ENCODE measurements around the gene ITGA5.
A peak's percentile ranks its signal among the peaks of the same experiment; 100 is the strongest.

ITGA5 gene

GRCh38 chr12:54388237-54389133, 30.6 kb downstream of the ITGA5 start:
- peaks cover 51% of the 10 kb centered on the region for H3K4me1 ChIP-seq (ENCODE audit: low read length)
- no peak overlapping the region for H2AFZ ChIP-seq (ENCODE audit: low read depth, low read length)
- TF ChIP-seq EZH2phosphoT487 (IDR thresholded peaks at IDR 0.05; ENCODE audit: low read depth) (no peak), CTCF (IDR thresholded peaks at IDR 0.05; ENCODE audit: low read depth, low read length) (no peak)
- H3K36me3 ChIP-seq (replicated peaks; ENCODE audit: low read depth, low read length): no peaks in the 10 kb centered on the region
- H3K9me3 ChIP-seq (ENCODE audit: insufficient read depth, low read length): no peaks in the 10 kb centered on the region
- no peak overlapping the region for H3K27ac ChIP-seq (ENCODE audit: low read length)
- H3K4me3 ChIP-seq (ENCODE audit: low read length): no peak overlapping the region
- H3K79me2 ChIP-seq (ENCODE audit: low read length): no peaks in the 10 kb centered on the region
- H3K4me2 ChIP-seq (ENCODE audit: low read length): no peak overlapping the region
- no peak overlapping the region for H3K9ac ChIP-seq (ENCODE audit: low read length)
- H4K20me1 ChIP-seq (ENCODE audit: insufficient read depth, low read length): no peaks in the 10 kb centered on the region
- H3K27me3 ChIP-seq (ENCODE audit: low read depth, low read length): 0 out of 2 replicates have a peak, but pooled peaks cover 2% of the 10 kb centered on the region

- Histone ChIP-seq H2AFZ (ENCODE audit: low read depth, low read length) (no peak overlapping the region), H3K4me1 (ENCODE audit: low read length) (peaks cover 51% of the 10 kb centered on the region), H3K4me2 (ENCODE audit: low read length) (no peak overlapping the region), H3K27me3 (ENCODE audit: low read depth, low read length) (no peaks in the 10 kb centered on the region), H3K79me2 (ENCODE audit: low read length) (no peaks in the 10 kb centered on the region), H3K9ac (ENCODE audit: low read length) (no peak overlapping the region), H4K20me1 (ENCODE audit: insufficient read depth, low read length) (no peaks in the 10 kb centered on the region), H3K36me3 (replicated peaks; ENCODE audit: low read depth, low read length) (no peaks in the 10 kb centered on the region), H3K27ac (ENCODE audit: low read length) (no peak overlapping the region), H3K9me3 (ENCODE audit: insufficient read depth, low read length) (no peaks in the 10 kb centered on the region), H3K4me3 (ENCODE audit: low read length) (no peak overlapping the region)
- TF ChIP-seq EZH2phosphoT487 (IDR thresholded peaks at IDR 0.05; ENCODE audit: low read depth) (no peak), CTCF (IDR thresholded peaks at IDR 0.05; ENCODE audit: low read depth, low read length) (no peak)
Observed at GRCh38 chr12:54387114-54387467, 32.0 kb downstream of the ITGA5 start.

GRCh38 chr12:54386403-54387113, 32.5 kb downstream of the ITGA5 start:
- no peaks in the 10 kb centered on the region for H4K20me1 ChIP-seq (ENCODE audit: insufficient read depth, low read length)
- no peak overlapping the region for H3K4me2 ChIP-seq (ENCODE audit: low read length)
- H3K4me3 ChIP-seq (ENCODE audit: low read length): no peak overlapping the region
- H3K9me3 ChIP-seq (ENCODE audit: insufficient read depth, low read length): no peaks in the 10 kb centered on the region
- no peaks in the 10 kb centered on the region for H3K36me3 ChIP-seq (replicated peaks; ENCODE audit: low read depth, low read length)
- no peak overlapping the region for H3K9ac ChIP-seq (ENCODE audit: low read length)
- no peaks in the 10 kb centered on the region for H3K79me2 ChIP-seq (ENCODE audit: low read length)
- H2AFZ ChIP-seq (ENCODE audit: low read depth, low read length): no peak overlapping the region
- H3K4me1 ChIP-seq (ENCODE audit: low read length): peaks cover 47% of the 10 kb centered on the region
- no peak overlapping the region for H3K27ac ChIP-seq (ENCODE audit: low read length)
- no peak for TF ChIP-seq CTCF (IDR thresholded peaks at IDR 0.05; ENCODE audit: low read depth, low read length)
- no peak for TF ChIP-seq EZH2phosphoT487 (IDR thresholded peaks at IDR 0.05; ENCODE audit: low read depth)
- H3K27me3 ChIP-seq (ENCODE audit: low read depth, low read length): no peaks in the 10 kb centered on the region

- no peaks in the 10 kb centered on the region for H4K20me1 ChIP-seq (ENCODE audit: insufficient read depth, low read length)
- no peaks in the 10 kb centered on the region for H3K79me2 ChIP-seq (ENCODE audit: low read length)
- peak overlapping the region; percentile 46; the same call in 1 of the 2 replicates for H3K9ac ChIP-seq (ENCODE audit: low read length)
- H3K4me1 ChIP-seq (ENCODE audit: low read length): peaks cover 44% of the 10 kb centered on the region
- TF ChIP-seq EZH2phosphoT487 (IDR thresholded peaks at IDR 0.05; ENCODE audit: low read depth): no peak
- no peak for TF ChIP-seq CTCF (IDR thresholded peaks at IDR 0.05; ENCODE audit: low read depth, low read length)
- no peak overlapping the region for H2AFZ ChIP-seq (ENCODE audit: low read depth, low read length)
- H3K9me3 ChIP-seq (ENCODE audit: insufficient read depth, low read length): no peaks in the 10 kb centered on the region
- peak overlapping the region; percentile 50 for H3K4me3 ChIP-seq (ENCODE audit: low read length)
- no peaks in the 10 kb centered on the region for H3K36me3 ChIP-seq (replicated peaks; ENCODE audit: low read depth, low read length)
- peak overlapping the region; percentile 83 for H3K4me2 ChIP-seq (ENCODE audit: low read length)
- no peaks in the 10 kb centered on the region for H3K27me3 ChIP-seq (ENCODE audit: low read depth, low read length)
- peak overlapping the region; percentile 60 for H3K27ac ChIP-seq (ENCODE audit: low read length)
Observed at GRCh38 chr12:54385251-54385914, 33.7 kb downstream of the ITGA5 start.
